Heart left ventricle (tissue), 13 donors: ENCODE data around the gene NDUFB11.

Source experiments
- CTCF ChIP-seq, 12 donors: fragments of 200-600 bp; sonication (generic) in 4 of 12; IDR thresholded peaks; one replicate each; pipeline versions ENCODE4 v1.5.0 to v1.8.0; 2018 to 2022; ENCODE audit warnings: antibody characterized with exemption in 12 of 12, mild to moderate bottlenecking in 5 of 12
- POLR2A ChIP-seq, 2 donors: fragments of 450-650 bp; IDR thresholded peaks; one replicate each; pipeline ENCODE4 v1.6.1; 2017; ENCODE audit warnings: antibody characterized with exemption in 2 of 2, mild to moderate bottlenecking in 2 of 2, moderate library complexity in 2 of 2
- donor health status: ischemic (EF 13 %, LVEDD 7.1; RV severe dilation, severe dysfunction).
- donor health status: DM: no; HTN: yes; CAD: no.
- donor health status: DM: no; HTN: no; CAD: no.
- donor health status: ischemic (EF 25% LVEDD 6.9; RV normal size, moderate dysfunction).
- donor health status: ischemic (EF 25% LVEDD 5.7; RV mildly dilated, moderate dysfunction).
- donor health status: ischemic (EF 35%, LVEDD 5.7; RV mildly dilated, moderate dysfunction).
- donor health status: nonischemic (EF 11% LVEDD 7.7; RV severe dilation, severe dysfunction).
- donor health status: DM: yes; HTN: yes; CAD: no.
- donor health status: PGD.
- donor health status: ischemic (EF 29% LVEDD 5.4; RV normal size, mild dysfunction).
- donor health status: nonischemic (EF 23%, LVEDD 6.1; RV moderate dilation, normal function).

- TF ChIP-seq POLR2A (IDR thresholded peaks at IDR 0.05) (no peak), CTCF (IDR thresholded peaks at IDR 0.05) (no peak)
These were observed 14.3 kb upstream of the NDUFB11 start for GRCh38 chrX:47158781-47159180.
